ENCODE results near the gene PWWP2B.

GRCh38 chr10:132363921-132364593, 32.9 kb upstream of the PWWP2B start:
- TF ChIP-seq, protein P1, sequence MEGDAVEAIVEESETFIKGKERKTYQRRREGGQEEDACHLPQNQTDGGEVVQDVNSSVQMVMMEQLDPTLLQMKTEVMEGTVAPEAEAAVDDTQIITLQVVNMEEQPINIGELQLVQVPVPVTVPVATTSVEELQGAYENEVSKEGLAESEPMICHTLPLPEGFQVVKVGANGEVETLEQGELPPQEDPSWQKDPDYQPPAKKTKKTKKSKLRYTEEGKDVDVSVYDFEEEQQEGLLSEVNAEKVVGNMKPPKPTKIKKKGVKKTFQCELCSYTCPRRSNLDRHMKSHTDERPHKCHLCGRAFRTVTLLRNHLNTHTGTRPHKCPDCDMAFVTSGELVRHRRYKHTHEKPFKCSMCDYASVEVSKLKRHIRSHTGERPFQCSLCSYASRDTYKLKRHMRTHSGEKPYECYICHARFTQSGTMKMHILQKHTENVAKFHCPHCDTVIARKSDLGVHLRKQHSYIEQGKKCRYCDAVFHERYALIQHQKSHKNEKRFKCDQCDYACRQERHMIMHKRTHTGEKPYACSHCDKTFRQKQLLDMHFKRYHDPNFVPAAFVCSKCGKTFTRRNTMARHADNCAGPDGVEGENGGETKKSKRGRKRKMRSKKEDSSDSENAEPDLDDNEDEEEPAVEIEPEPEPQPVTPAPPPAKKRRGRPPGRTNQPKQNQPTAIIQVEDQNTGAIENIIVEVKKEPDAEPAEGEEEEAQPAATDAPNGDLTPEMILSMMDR (IDR thresholded peaks at IDR 0.05), result no peak
- TF ChIP-seq POLR2AphosphoS5 (IDR thresholded peaks at IDR 0.05; ENCODE audit: low read depth, low read length), result no peak

All from Panc1 (cell line).